ENCODE results near the gene PPP1CB.

The PPP1CB gene

DNA sequence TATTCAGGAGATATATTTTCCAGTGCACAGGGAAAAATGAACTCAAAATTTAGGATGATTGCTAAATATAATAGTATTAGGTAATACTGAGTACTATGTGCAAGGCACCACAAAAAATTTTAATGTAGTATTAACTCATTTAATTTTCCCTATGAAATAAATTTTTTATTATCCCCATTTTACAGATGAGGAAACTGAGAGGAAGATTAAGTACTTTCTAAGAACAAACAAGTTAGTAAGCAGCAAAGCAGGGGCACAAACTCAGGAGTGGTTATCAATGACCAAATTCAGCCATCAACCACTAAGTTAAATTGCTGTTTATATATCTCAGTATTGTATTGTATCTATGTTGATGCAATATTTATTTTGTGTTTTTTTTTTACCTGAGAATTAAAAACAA, 73.2 kb downstream of the PPP1CB start:
- DNase-seq (ENCODE audit: low spot score) = no peak
- TF ChIP-seq, protein P1, sequence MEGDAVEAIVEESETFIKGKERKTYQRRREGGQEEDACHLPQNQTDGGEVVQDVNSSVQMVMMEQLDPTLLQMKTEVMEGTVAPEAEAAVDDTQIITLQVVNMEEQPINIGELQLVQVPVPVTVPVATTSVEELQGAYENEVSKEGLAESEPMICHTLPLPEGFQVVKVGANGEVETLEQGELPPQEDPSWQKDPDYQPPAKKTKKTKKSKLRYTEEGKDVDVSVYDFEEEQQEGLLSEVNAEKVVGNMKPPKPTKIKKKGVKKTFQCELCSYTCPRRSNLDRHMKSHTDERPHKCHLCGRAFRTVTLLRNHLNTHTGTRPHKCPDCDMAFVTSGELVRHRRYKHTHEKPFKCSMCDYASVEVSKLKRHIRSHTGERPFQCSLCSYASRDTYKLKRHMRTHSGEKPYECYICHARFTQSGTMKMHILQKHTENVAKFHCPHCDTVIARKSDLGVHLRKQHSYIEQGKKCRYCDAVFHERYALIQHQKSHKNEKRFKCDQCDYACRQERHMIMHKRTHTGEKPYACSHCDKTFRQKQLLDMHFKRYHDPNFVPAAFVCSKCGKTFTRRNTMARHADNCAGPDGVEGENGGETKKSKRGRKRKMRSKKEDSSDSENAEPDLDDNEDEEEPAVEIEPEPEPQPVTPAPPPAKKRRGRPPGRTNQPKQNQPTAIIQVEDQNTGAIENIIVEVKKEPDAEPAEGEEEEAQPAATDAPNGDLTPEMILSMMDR (IDR thresholded peaks at IDR 0.05; ENCODE audit: extremely low read depth, missing control alignments) = no peak

DNA sequence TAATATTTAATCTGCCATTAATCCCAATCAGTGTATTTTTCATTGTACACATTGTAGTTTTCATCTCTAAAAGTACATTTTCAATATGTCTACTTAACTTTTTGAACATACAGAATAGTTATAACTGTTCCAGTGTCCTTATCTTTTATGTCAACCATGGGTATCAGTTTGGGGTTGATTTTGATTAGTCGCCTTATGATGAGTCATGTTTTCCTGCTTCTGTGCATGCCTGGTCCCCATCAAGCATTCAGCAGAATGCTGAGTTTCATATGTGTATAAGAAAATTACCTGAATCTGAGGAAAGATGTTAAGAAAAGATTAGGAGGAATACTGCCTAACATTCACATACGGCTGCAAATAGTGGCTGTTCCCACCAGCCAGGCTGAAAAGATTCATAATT, 76.8 kb downstream of the PPP1CB start:
- no peak for DNase-seq (ENCODE audit: low spot score)
- TF ChIP-seq, protein P1 (IDR thresholded peaks at IDR 0.05; ENCODE audit: extremely low read depth, missing control alignments) = no peak

DNA sequence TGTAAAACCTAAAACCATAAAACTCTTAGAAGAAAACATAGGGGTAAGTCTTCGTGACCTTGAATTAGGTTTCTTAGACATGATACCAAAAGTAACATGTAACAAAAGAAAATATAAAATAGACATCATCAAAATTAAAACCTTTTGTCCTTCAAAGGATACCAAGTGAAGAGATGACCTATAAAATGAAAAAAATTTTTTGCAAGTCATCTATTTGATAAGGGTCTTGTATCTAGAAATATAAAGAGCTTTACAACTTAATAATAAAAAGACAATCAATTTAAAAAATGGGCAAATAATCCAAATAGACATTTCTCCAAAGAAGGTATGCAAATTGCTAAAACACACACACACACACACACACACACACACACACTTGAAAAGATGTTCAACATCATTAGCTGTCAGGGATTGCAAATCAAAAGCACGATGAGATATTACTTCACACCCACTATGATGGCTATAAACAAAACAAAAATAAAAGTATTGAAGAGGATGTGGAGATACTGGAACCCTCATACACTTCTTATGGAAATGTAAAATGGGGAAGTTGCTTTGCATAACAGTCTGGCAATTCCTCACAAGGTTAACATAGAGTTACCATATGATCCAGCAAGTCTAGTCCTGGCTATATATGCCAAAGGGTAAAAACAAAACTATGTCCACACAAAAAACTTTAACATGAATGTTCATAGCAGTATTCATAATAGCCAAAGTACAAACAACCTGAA, 82.3 kb downstream of the PPP1CB start:
- DNase-seq (ENCODE audit: low spot score) = no peak

DNA sequence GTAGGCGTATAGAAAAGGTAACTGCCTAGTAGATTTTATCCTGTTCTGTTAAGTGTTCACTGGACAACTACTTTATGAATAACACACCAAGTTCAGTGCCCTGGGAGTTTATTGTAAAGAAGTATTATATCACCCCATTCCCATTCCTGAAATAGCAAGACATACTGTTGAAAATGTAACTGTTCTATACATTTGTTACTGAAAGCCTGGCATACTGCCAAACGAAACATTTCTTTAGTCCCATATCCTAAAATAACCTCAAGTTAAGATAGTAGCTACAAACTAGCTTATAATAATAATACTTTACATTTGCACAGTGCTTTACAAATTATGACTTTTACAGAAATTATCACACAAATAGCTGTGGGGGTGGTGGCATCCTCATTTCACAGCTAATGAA, 84.2 kb downstream of the PPP1CB start:
- DNase-seq (ENCODE audit: low spot score) = no peak
- TF ChIP-seq, protein P1 (IDR thresholded peaks at IDR 0.05; ENCODE audit: extremely low read depth, missing control alignments) = no peak

More for the DNA sequence above, 82.3 kb downstream of the PPP1CB start:
- TF ChIP-seq, protein P1 (IDR thresholded peaks at IDR 0.05; ENCODE audit: extremely low read depth, missing control alignments) = no peak

DNA sequence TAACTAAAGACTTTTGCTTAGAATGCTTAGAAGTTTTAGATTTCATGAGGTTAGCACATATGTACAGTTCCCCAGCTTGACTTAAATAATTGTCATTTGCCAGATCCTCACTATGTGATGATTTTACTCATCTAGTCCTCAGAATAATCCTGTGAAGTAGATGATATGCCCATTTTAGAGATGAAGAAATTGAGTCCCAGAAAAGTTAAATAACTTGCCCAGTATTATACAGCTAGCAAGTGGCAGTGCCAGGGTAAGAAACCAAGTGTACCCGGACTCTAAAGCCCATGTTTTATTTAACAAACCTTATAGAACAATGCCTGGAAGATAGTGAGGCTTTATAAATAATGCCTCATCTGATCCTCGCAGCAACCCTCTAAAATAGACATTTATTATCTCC, 87.3 kb downstream of the PPP1CB start:
- DNase-seq (ENCODE audit: low spot score) = no peak
- TF ChIP-seq, protein P1 (IDR thresholded peaks at IDR 0.05; ENCODE audit: extremely low read depth, missing control alignments) = no peak

DNA sequence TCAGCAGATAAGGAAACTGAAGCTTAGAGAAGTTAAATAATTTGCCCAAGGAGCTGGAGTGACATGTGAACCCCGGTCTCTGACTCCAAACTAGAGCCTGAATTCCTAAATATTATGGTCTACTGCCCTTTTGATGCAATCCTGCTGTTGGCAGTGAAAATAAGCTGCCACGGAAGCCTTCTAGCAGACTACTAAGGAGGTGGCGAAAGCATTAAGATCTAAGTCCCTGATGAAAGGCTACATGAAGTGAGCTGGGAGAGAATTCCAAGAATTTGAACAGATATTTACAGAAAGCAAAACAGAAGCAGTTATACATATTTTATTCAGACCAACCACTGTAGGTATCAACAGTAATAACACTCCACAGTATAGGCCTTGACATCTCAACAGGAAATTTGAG, 90.4 kb downstream of the PPP1CB start:
- DNase-seq (ENCODE audit: low spot score) = no peak
- TF ChIP-seq, protein P1 (IDR thresholded peaks at IDR 0.05; ENCODE audit: extremely low read depth, missing control alignments) = no peak

Measured in GM20000 (cell line).